Stimulated activated effector memory CD8-positive, alpha-beta T cell treated with anti-CD3 and anti-CD28 coated beads, Interleukin-12 subunit alpha, Interleukin-12 subunit beta, amount 100 ng/mL, for 72 hours (primary cell): ENCODE data around the gene CASP7.

ENCODE experiments used
- ATAC-seq: fragments of 150-1000 bp; cut with Tn5 transposase; 2 replicates; pipeline ENCODE4 v1.10.0; 2021
- DNase-seq, 2 donors: peaks; one replicate each; pipeline ENCODE4 v3.0.0; 2021 to 2022; ENCODE audit warnings: low spot score in 2 of 2
- H3K27ac Mint-ChIP-seq: one replicate; pipeline ENCODE4 v1.8.0; 2022; ENCODE audit warnings: mild to moderate bottlenecking, mixed read lengths
- H3K36me3 Mint-ChIP-seq: one replicate; pipeline ENCODE4 v1.8.0; 2022; ENCODE audit warnings: mild to moderate bottlenecking, mixed read lengths
- H3K4me1 Mint-ChIP-seq: one replicate; pipeline ENCODE4 v1.8.0; 2022; ENCODE audit warnings: mixed read lengths
- H3K4me3 Mint-ChIP-seq: one replicate; pipeline ENCODE4 v1.8.0; 2022; ENCODE audit warnings: mild to moderate bottlenecking, mixed read lengths
- H3K9me3 Mint-ChIP-seq: one replicate; pipeline ENCODE4 v1.8.0; 2022; ENCODE audit warnings: mixed read lengths

Gene CASP7

DNA sequence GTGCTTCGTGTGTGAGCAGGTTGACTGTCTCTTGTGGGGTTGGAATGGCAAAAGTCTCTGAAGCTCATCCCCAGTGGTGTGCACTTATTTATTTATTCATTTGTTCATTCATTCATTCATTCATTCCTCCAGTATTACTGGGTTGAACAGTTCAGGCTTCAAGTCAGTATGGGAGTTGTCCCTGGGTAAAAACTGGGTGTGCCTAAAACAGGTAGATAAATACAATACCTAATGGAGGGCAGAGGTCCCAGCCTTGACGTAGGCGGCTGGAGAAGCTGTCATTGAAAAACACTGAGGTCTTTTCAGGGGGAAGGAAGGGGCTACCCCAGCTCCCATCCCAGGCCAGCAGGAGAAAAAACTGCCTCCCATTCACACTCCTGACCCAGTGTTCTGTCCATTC lies 11.0 kb downstream of the CASP7 start:
- Mint-ChIP-seq H3K9me3 (peaks cover 28% of the 10 kb centered on the region), H3K4me3 (no peak overlapping the region), H3K27ac (no peak overlapping the region), H3K4me1 (peaks cover 50% of the 10 kb centered on the region), H3K36me3 (no peaks in the 10 kb centered on the region)
- DNase-seq (no peak), ATAC-seq (no peak)

DNA sequence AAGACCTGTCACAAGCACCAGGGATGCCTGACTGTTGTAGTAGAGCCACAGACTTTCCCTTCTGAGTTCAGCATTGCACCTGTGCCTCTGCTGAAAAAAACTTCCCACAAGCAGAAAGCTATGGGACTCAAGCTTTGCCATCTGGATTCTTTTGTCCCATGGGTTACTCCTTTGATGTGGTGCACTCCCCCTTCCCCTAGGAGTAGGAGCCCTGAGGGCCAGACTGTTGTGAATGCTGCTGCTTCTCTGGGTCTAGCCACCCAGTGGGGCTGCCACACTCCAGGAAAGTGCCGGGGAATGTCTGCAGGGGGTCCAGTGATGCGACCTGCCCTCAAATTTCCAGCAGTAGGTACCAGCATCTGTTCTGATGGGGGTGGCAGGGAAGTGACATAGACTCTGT lies 11.7 kb downstream of the CASP7 start:
- Mint-ChIP-seq H3K4me1 (peaks cover 52% of the 10 kb centered on the region), H3K36me3 (no peaks in the 10 kb centered on the region), H3K9me3 (peaks cover 24% of the 10 kb centered on the region), H3K27ac (no peak overlapping the region), H3K4me3 (no peak overlapping the region)
- DNase-seq = no peak
- no peak for ATAC-seq

DNA sequence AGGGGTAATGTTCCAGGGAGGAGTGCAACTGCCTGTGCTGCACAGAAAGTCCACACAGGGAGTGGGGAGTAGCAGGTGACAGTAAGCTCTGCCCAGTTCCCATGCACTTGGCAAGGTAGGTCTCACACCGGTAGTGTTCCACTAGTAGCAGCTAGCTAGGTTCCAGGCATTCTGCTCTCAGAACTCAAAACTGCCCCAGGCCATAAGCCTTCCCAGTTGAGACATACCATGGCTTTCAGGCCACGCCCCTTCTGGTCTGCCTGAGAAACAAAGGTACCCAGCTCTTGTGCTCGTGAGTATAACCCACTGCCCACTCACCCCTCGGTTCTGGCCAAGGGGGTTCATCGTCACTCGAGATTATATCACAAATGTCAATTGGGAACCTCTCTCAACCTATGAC lies 12.6 kb downstream of the CASP7 start:
- peaks cover 20% of the 10 kb centered on the region for H3K9me3 Mint-ChIP-seq
- peaks cover 6% of the 10 kb centered on the region for H3K36me3 Mint-ChIP-seq
- no peak for ATAC-seq

DNA sequence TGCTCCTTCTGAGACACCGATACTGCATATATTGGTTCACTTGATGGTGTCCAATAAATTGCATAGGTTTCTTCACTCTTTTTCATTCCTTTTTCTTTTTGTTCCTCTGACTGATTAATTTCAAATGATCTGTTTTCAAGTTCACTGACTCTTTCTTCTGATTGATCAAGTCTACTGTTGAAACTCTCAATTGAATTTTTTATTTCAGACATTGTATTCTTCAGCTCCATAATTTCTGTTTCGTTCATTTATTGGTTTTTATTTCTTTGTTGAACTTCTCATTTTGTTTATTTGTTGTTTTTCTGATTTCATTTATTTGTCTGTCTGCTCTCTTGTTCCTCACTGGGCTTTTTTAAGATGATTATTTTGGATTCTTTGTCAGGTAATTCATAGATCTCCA lies 13.6 kb downstream of the CASP7 start:
- ATAC-seq = no peak
- peaks cover 10% of the 10 kb centered on the region for H3K9me3 Mint-ChIP-seq
- peaks cover 14% of the 10 kb centered on the region for H3K36me3 Mint-ChIP-seq
- peaks cover 44% of the 10 kb centered on the region for H3K4me1 Mint-ChIP-seq
- no peak for DNase-seq
- H3K4me3 Mint-ChIP-seq = no peak overlapping the region
- H3K27ac Mint-ChIP-seq = no peak overlapping the region

More for the DNA sequence above, 12.6 kb downstream of the CASP7 start:
- Mint-ChIP-seq H3K27ac (no peak overlapping the region), H3K4me3 (no peak overlapping the region), H3K4me1 (peaks cover 52% of the 10 kb centered on the region)
- no peak for DNase-seq

DNA sequence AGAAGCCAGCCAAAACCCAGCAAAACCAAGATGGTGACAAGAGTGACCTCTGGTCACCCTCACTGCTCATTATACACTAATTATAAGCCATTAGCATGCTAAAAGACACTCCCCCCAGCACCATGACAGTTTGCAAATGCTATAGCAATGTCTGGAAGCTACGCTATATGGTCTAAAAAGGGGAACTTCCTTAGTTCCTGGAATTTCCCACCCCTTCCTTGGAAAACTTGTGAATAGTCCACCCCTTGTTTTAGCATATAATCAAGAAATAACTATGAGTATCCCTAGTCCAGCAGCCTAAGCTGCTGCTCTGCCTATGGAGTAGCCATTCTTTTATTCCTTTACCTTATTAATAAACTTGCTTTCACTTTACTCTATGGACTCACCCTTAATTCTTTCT lies 16.0 kb downstream of the CASP7 start:
- no peak overlapping the region for H3K27ac Mint-ChIP-seq
- peaks cover 9% of the 10 kb centered on the region for H3K9me3 Mint-ChIP-seq
- H3K4me3 Mint-ChIP-seq = no peak overlapping the region
- DNase-seq (no peak), ATAC-seq (no peak)
- peaks cover 34% of the 10 kb centered on the region for H3K36me3 Mint-ChIP-seq
- peaks cover 21% of the 10 kb centered on the region for H3K4me1 Mint-ChIP-seq

DNA sequence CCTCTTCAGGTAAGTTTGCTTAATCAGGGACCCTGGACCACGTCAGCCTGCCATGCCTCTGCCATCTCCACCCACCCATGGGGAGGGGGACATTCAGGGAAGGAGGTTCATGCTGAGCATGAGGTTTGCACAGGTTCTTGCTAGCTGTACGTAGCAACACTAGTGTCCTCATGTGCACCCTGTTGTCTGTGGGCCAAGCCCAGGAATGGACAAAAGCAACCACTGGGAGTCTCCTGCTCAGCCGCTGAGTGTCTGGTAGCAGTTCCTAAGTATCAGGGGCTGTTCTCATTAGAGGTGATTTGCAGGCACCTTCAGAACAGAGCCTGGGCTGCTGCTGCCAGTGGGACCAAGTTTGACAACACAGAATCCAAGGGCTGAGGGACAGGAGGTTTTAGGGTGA lies 17.9 kb downstream of the CASP7 start:
- Mint-ChIP-seq H3K9me3 (peaks cover 9% of the 10 kb centered on the region), H3K4me3 (no peak overlapping the region), H3K36me3 (peaks cover 46% of the 10 kb centered on the region), H3K27ac (no peak overlapping the region), H3K4me1 (peaks cover 19% of the 10 kb centered on the region)
- no peak for ATAC-seq
- DNase-seq = no peak

DNA sequence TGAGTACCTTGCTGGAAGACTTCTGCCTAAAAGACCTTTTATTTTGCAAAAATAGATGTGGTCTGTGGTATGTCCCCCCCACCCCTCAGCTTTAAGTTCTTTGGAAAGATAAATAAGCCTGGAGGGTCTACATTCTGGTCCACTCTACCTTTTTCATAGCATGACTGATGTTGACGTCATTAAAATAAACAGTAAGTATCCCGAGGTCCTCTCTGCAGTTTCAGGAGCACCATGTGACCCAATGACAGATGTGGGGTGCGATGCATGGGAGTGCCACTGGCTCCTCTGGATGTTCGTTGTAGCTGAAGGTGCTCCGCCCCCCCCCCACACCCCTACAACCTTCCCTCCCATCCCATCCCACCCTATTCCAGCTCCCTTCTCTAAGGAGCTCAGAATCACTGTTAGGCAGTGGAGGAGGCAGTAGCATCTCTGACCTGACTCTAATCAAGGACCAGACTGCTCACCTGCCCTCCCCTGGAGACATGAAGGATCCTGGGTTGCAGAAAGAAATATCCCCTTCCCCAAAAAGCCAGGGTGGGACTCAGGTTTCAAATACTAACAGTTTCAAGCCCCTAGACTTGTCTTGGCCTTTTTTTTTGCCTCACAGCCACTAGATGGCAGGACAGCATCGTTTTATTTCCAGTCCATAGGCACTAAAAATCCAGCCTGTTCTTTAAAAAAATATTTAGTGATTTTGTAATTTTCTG lies 25.1 kb downstream of the CASP7 start:
- no peak overlapping the region for H3K27ac Mint-ChIP-seq
- peaks cover 23% of the 10 kb centered on the region for H3K4me1 Mint-ChIP-seq
- ATAC-seq (no peak), DNase-seq (no peak)
- H3K36me3 Mint-ChIP-seq = peaks cover 29% of the 10 kb centered on the region
- no peaks in the 10 kb centered on the region for H3K9me3 Mint-ChIP-seq
- no peak overlapping the region for H3K4me3 Mint-ChIP-seq

DNA sequence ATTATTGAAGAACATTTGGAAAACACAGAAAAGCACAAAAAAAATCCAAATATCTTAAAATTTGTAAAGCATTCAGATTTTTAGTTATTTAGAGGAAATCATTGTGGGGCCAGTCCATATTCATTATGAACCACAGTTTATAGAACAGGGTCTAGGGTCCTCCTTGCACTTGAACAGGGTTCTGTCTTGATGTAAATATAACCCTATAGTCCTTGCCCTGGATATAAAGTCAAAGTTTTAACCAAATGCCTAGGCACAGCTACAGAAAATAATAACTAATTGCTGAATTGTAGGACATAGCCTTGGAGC lies 25.6 kb downstream of the CASP7 start:
- Mint-ChIP-seq H3K36me3 (peaks cover 26% of the 10 kb centered on the region), H3K4me3 (no peak overlapping the region), H3K4me1 (peaks cover 23% of the 10 kb centered on the region), H3K9me3 (no peaks in the 10 kb centered on the region), H3K27ac (no peak overlapping the region)
- DNase-seq = no peak
- ATAC-seq = no peak

DNA sequence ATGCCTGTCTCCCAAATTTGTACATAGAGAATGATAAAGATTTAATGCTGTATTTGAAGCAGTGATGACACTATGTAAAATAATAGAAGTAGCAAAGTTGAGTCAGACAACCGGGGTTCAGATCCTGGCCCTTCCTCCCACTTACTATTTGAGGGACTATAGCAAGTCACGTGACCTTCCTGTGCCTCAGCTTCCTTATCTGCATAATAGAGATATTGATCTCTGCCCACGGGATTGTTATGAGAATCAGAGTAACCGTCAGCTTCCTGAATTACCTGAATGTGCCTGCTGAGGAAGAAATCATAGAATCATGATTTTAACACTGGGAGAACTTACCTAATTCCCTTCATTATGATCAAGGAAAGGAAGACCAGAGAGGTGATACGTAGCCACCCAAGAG lies 26.9 kb downstream of the CASP7 start:
- H3K4me3 Mint-ChIP-seq = no peak overlapping the region
- peaks cover 14% of the 10 kb centered on the region for H3K36me3 Mint-ChIP-seq
- H3K9me3 Mint-ChIP-seq = no peaks in the 10 kb centered on the region
- H3K4me1 Mint-ChIP-seq = peaks cover 23% of the 10 kb centered on the region
- ATAC-seq (no peak), DNase-seq (no peak)
- H3K27ac Mint-ChIP-seq = peak overlapping the region; percentile 1

DNA sequence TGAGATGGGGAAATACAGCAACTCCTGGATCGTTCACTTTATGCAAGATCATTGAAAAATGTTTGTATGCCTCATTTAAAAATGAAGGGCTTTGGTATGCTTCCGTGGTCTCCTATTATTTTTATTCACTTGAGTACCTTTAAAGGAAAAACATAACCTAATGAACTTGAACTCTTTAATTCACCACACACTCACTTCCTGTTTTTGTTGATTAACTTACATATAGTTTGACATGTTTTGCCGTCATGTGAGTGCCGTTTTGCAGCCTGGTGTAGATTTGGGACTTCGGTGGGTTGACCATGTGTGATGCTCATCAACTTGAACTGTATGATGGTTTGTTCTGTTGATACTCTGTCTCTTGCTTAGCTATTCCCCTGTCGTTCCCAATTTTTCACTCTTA lies 28.9 kb downstream of the CASP7 start:
- Mint-ChIP-seq H3K4me3 (no peak overlapping the region), H3K36me3 (peaks cover 3% of the 10 kb centered on the region), H3K27ac (peak overlapping the region; percentile 50), H3K9me3 (no peaks in the 10 kb centered on the region), H3K4me1 (peaks cover 23% of the 10 kb centered on the region)
- ATAC-seq = no peak
- no peak for DNase-seq

DNA sequence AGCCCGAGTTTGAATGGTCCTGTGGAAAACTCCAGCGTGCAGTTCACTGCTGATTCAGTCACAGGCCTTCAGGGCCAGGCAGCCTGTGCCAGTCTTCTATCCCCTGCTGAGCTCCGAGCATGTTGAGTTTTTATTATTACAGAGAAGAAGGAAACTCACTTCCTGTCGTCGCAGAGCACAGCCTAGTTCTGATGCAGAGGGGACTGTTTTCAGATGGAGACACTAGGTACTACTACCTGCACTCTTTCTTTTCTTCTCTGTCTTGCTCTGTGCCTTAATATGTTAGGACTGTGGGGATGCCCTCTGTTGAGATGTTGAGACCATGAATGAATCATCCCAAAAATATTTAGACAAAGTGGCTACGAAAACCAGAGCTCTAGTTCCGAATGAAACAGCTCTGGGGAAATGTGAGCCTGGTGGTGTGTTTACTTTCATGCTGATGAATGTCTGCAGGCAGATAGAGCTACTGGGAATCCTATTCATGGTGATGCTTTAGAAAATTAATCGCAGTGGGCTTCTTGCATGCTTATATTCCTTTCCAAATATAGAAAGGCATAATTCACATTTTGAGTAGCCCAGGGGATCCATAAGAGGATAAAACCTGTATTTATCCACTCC lies 29.6 kb downstream of the CASP7 start:
- Mint-ChIP-seq H3K27ac (peak overlapping the region; percentile 50), H3K9me3 (no peaks in the 10 kb centered on the region), H3K4me3 (no peak overlapping the region), H3K4me1 (peaks cover 23% of the 10 kb centered on the region), H3K36me3 (no peaks in the 10 kb centered on the region)
- no peak for ATAC-seq
- DNase-seq = no peak

DNA sequence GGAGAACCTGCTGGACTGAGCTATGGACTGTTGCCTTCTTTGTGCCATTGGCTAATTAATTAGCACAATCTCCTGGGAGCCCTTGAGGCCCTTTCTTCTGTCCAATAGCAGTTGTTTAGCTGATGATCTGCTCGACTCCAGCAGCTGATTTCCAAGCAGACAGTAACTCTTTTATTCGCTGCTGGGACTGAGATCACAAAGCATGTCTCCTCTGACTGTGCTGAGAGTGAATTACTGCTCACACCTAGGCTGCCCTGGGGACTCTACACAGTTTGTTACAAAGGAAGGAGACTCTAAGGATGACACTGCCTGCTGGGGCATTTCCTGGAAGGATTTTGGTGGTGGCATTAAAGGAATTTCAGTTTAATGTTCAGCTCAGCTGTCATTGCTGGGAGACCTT lies 31.4 kb downstream of the CASP7 start:
- ATAC-seq = no peak
- Mint-ChIP-seq H3K9me3 (no peaks in the 10 kb centered on the region), H3K4me1 (peaks cover 30% of the 10 kb centered on the region), H3K36me3 (no peaks in the 10 kb centered on the region), H3K27ac (peak overlapping the region; percentile 50), H3K4me3 (no peak overlapping the region)
- DNase-seq = no peak

DNA sequence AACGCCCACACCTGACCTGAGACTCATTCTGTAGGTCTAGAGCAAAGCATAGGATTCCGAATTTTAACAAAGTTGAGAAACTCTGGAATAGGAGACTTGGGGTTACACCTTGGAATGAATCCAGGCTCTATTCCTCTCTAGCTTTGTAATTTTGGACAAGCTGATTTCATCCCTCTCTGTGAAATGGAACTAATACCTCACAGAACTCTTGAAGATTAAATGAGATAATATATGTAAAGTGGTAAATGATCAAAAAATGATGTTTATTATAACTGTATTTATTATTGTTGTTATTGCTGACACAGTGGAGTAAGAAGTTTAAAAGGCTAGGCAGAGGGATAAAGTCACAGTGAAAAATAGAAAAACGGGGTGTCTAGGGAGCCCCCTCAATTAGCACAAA lies 32.3 kb downstream of the CASP7 start:
- Mint-ChIP-seq H3K9me3 (no peaks in the 10 kb centered on the region), H3K4me1 (peaks cover 27% of the 10 kb centered on the region), H3K36me3 (no peaks in the 10 kb centered on the region), H3K4me3 (no peak overlapping the region), H3K27ac (no peak overlapping the region)
- no peak for ATAC-seq
- no peak for DNase-seq

DNA sequence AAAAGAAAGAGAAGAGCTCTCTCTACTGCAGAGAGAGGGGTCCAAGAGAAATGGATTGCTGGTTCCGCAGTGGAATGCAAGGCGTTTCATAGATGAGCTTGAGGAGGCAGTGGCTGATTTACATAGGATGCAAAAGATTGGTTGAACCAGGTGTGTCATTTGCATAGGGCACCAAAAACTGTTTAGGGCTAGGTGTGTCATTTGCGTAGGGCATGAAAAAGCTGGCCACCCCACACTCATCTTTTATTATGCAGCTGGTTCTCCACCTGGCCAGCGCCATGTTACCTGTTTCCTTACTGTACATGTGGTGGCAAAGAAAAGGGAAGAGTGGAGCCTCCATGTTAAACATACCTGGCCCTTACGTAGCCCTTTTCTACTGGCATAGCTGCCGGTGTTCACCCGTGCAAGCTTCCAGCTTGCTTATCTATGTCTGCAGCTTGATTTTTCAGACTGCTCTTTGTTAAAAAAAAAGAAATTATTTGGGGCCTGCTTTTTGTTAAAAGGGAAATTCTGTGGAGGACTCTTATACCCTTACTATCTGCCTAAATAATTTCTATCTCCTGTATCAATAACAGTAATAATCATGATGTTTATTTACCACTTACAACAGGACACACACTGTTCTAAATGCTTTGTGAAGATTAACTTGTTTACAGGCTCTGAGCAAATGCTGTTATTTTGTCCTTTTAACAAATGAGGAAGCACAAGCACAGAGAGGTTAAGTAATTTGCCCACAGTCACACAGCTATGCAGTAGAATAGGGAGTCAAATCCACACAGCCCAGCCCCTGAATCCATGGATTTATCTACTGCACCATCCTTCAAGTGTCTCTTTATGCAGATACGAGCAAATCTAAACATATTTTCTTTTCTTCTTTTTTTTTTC lies 33.3 kb downstream of the CASP7 start:
- H3K4me3 Mint-ChIP-seq = no peak overlapping the region
- peaks cover 23% of the 10 kb centered on the region for H3K4me1 Mint-ChIP-seq
- DNase-seq (no peak), ATAC-seq (no peak)
- no peaks in the 10 kb centered on the region for H3K9me3 Mint-ChIP-seq
- H3K27ac Mint-ChIP-seq = no peak overlapping the region
- H3K36me3 Mint-ChIP-seq = no peaks in the 10 kb centered on the region

DNA sequence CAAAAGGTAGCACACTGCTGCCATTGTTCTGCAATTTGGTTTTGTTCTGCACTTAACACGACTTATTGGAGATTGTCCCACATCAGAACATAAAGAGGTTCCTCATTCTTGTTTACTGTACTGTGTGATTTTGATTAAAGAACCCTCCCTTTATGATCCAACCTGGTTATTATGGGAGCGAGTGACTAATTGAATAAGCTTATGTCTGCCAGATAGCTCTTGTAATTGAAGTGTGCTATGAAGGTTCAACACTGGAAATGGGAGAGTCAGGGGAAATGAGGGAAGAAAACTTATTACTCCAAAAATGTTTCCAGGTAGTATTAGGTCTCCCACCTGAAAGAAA lies 33.9 kb downstream of the CASP7 start:
- Mint-ChIP-seq H3K9me3 (no peaks in the 10 kb centered on the region), H3K4me1 (peaks cover 17% of the 10 kb centered on the region), H3K36me3 (peaks cover under 1% of the 10 kb centered on the region), H3K4me3 (no peak overlapping the region), H3K27ac (no peak overlapping the region)
- ATAC-seq = no peak
- DNase-seq = no peak
